GM18861 (cell line): ENCODE measurements around the gene HADH.
"Not testable (repeated sequence)": the region's sequence is repeated elsewhere in the genome, so short reads cannot be mapped to it uniquely, and the experiment has no call there.

Experiments used
- ATAC-seq: cut with Tn5 transposase; IDR thresholded peaks from one replicate; pipeline ENCODE4 v1.9.1; 2021; ENCODE audit not compliant: unreplicated experiment

HADH gene

GRCh38 chr4:108029731-108030130 is 40.0 kb downstream of the HADH start:
- no peak for ATAC-seq

DNA sequence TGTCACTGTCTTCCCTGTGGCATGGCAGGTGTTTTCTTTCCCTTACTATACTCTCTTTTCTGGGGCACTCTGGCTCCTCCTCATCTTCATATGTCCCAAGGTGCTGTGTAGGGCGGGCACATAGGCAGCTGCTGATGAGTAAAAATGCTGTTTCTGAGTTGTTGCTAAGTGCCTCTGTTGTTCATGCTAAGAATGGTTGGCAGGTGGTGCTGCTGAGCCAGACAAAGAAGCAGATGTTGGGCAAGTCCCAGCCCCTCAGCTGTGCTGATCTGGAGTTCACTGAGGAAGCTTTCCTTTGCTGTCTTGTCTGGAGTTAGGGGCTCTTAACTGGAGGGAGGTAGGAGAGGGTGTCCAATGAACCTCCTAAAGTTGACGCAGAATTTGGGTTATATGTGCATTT is 40.6 kb downstream of the HADH start:
- ATAC-seq = peak; percentile 95

DNA sequence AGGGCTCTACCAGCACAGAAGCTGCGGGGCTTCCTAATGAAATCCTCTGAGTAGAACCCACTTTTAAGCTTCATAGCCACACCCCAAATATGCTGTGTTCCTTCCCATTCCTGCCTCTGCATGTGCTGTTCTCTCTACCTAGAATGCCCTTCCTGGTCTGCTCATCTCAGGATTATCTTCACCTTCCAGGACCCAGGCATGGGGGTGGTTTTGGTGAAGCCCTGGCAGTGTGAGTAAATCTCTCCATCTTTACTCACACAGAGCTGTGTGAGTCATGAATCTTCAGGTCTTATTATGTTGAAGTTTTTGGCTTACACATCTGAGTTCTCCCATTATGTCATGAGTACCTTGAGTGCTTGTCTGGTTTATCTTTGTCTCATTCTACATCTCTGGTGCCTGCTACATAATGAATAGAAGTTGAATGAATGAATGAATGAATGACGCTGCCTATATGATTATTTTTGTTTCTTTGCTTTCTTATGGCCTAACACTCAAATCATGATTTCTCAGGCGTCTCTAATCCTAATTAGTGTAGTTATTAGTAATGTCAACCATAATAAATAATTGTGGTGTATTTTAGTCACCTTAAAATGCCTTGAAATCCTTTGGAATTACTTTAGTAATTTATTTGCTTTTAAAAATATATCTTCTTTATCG is 41.9 kb downstream of the HADH start:
- no peak for ATAC-seq

DNA sequence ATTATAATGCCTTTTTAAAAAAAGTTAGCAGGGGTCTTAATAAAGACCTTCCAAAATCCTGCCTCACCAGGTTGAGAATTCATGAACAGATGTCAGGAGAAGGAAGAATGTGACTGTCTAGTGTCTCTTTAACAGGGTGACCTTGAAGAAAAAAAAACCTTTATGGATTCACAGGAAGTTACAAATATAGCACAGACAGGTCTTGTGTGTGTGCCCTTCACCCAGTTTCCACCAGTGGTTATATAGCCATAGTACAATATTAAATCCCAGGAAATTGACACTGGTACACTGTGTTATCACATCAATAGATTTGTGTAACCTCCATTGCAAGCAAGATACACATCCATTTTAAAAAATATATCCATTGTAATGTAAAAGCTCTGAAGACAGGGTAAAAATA is 43.7 kb downstream of the HADH start:
- ATAC-seq = no peak

DNA sequence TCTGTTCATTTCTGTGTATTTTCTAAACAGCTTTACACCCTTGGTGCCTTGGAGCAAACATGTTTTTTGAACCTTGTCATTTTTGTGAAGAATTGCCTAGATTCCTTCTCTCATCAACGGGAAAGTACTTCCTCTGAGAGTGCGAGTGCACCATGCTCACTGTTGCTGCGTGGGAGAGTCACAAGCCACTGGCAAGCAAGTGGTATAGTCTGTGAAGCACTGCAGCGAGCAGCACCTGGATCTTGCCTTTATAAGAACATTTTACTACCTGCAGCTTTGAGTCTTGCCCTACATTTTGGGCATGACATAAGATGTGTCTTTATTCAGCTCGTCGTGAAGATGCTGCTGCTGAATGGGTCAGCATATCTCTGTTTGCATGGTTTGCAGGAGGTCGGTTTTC is 44.9 kb downstream of the HADH start:
- no peak for ATAC-seq

- peak; percentile 38 for ATAC-seq
These were observed 46.0 kb downstream of the HADH start for GRCh38 chr4:108035691-108036090.

DNA sequence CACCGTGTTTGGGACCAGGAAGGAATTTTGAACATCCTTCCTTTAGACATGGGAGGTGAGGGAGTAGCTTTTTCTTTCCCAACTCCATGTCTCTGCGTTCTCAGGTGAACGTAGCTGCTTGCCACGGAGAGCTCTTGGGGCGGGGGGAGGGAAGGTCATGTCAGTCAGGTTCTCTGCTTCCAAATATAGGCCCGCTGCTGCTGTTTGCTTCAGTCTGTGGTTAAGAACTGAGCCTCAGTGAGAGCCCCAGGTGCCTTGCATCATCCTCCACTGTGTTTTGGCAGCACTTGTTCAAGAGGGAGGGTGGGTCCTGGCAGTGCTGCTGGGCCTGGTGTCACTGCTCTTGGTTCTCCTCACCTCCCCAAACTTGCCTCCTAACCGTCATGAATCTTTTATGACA is 46.5 kb downstream of the HADH start:
- ATAC-seq = peak; percentile 88

GRCh38 chr4:108037884-108038283 is 48.2 kb downstream of the HADH start:
- no peak for ATAC-seq

GRCh38 chr4:108042927-108043326 is 53.2 kb downstream of the HADH start:
- ATAC-seq = no peak

DNA sequence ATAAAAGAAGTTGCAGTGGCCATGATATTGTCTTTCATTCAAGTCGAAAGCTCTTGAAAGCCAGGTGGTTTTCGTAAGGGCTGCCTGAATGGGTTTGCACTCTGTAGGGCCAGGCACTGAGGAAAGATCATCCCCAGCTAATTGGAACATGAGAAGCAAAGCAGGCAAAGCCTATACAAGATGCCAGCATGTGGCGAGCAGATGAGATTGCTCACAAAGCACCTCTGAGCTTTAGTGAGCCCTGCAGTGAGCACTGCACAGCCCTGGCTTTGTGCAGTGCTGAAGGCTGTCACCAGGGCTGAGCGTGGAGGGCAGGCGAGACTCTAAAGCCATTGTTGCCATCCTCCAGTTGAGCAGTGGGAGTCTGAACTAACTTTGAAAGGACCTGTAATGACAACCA is 53.8 kb downstream of the HADH start:
- ATAC-seq = no peak

DNA sequence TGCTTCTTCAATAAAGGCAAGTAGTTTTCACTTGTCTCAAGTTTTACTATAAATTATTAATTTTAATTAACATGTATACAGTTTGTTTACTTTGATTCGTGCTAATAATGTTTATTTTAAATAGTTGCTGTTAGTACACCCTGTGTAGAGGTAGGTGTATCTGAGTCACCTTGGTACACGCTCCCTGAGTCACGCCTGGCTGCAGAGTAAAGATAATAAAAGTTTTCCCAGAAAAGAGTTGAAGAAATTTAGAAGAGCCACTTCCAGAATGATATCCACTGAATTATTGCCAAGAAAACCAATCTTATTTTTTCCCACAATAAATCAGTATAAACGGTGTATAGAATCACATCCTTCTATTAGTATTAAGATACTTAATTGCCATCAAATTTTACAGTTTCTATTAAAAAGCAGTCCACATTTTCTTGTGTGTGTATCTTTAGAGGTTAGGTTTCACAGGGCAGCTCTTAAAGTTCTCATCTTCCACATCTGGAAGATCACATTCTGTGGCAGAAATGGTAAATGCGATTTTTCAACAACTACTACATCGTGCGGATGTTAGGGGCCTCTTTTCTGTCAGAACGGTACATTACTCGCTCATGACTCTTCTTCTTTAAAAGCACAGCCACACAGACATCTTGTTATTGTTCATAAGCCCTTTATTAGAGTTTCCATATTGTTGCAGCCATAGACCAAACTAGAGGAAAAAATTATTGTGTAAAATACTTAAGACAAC is 55.4 kb downstream of the HADH start:
- no peak for ATAC-seq

DNA sequence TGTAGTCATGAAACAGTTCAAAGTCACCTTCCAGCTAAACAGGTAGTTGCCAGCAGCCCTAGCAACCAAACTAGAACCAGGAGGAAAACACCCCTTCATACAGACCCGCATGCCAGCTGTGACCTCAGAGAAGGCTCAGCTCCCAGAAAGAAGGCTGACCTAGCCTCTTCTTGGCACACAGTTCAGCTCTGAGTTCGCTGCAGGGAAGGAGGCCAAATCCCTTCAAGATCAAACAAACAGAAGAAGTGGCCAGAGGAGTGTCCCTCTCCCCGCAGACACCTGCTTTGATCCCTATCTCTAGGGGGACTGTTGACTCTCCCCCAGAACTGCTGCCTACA is 56.0 kb downstream of the HADH start:
- no peak for ATAC-seq

DNA sequence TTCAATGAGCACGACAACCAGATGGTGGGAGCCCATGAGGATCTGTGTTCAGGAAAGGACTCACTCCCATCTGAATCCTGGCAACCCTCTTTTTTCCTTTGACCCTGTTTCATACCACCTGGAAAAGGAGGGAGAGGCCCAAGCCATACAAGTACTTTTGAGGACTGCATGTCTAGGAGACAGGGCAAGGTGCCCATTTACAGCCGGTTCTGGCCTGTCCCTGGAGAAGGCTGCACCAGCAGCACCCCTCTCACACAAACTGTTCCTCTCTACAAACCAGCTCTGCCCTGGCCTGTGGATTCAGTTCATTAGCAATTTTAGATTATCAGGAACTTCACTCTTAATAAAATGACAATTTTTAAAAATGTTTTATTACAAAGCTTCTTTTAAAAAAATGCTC is 57.5 kb downstream of the HADH start:
- ATAC-seq = no peak

DNA sequence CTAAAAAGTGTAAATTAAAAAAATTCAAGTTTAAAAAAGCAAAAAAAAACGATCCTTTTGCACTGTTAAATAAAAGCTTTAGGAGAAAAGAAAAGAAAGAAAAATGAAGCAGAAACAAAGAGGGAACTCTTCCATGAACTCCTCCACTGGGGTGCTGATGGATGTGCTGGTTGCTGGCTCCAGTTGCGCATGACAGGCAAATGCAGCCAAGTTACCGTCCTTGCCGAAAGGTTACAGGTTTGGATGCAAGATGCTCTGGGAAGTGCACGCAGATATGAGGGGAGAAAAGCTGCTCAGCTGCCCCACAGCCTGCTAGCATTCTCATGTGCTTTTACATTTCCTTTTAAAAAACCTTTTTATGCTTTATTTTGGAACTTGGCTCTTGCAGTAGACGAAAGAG is 58.5 kb downstream of the HADH start:
- ATAC-seq = no peak

GRCh38 chr4:108048997-108049396 is 59.3 kb downstream of the HADH start:
- no peak for ATAC-seq

DNA sequence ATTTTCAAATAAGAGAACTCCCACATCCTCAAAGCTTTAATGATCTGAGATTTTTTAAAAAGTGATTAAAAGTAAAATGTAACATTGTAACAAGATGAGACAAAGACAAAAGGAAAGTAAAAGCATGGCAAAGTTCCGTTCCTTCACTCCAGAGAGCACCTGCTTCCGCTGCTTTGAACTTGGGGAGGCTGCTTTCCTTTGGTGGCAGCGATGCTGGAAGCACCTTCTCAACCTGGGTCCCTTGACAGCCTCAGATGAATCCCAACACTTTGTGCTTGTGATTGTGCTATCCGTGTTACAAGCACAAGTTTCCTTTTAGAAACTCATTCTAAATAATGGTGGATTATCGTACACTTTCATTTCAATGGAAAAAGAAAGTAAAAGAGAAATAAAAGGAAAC is 59.7 kb downstream of the HADH start:
- no peak for ATAC-seq

DNA sequence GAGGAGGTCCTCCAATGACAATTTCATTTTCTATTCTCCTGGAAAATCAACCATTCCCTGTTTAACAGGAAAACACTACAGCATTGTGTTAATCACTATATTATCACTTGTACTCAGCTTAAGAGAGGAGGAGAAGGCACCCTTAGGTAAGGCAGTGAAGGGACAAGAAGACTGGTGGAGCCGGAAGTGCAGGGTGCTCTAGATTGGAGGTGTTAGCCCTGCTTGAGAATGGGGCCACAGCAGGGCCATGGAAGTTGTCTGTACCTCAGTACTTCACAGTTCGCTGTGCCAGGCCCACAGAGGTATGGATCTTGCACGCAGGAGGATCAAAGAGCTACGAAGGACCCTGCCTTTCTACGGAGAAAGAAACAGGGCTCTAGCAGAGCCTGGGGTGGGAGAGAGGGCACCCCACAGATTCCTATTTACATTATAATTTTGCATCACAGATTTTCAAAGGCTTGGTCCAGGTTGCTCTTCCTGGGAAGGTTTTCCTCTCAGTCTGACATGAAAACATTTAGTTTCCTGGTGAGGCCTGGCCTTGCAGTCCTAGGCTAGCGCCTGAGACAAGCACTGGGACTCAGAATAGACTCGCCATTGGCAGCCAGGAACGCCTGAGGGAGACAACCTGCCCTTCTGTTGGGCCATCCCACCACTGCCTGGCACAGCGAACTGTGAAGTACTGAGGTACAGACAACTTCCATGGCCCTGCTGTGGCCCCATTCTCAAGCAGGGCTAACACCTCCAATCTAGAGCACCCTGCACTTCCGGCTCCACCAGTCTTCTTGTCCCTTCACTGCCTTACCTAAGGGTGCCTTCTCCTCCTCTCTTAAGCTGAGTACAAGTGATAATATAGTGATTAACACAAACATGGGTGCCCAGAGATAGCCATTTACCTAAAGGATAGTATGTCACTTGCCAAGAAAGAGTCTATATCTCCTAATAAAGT is 60.8 kb downstream of the HADH start:
- ATAC-seq = not testable (repeated sequence)

DNA sequence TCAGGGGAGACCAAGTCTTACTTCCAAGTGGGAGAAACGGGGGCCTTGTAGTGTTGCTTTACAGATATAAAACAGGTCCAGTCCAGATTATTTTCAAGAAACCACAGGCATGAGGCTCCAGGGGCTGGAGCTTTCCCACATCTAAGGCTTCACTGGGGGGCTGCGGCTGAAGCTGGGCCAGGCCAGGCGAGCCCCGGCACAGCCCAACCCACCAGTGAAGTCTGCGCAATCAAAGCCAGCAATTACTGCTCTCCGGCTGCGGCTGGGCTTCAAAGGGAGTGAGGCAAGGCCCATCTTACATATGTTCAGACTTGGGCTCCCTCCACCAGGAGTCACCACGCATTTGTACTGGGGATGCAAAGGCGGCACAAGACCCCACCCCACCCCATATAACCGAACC is 61.7 kb downstream of the HADH start:
- ATAC-seq = no peak

DNA sequence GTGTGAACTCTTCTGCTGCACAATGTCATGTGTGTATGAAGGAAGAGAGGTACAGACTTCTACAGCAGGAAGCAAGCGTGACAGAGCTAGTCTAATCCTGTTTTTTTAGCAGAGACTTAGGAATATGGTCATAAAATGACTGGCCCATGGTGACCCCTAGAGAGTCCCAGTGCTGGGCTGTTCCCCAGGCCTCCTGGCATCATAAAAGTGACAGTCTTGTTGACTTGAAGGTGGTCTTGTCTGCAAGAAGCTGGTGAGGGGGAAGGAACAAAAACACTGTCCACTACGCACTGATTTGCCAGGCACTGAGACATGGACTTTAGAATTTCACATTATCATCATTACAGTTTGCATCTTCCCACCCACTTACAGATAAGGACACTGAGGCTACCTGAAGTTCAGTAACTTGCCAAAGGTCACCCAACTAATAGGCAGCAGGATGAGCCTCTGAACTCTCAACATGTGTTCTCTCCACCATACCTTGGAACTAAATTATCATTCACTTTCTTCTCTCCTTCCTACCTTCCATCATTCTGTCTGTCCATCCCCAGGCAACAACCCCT is 63.0 kb downstream of the HADH start:
- ATAC-seq = peak; percentile 7

- peak; percentile 98 for ATAC-seq
These were observed 63.6 kb downstream of the HADH start for GRCh38 chr4:108053251-108053711.

GRCh38 chr4:108054025-108054638 is 64.4 kb downstream of the HADH start:
- no peak for ATAC-seq
